ENCODE data around the gene GLOD5.
"Not testable (repeated sequence)": the region's sequence is repeated elsewhere in the genome, so short reads cannot be mapped to it uniquely, and the experiment has no call there.

Gene GLOD5

DNA sequence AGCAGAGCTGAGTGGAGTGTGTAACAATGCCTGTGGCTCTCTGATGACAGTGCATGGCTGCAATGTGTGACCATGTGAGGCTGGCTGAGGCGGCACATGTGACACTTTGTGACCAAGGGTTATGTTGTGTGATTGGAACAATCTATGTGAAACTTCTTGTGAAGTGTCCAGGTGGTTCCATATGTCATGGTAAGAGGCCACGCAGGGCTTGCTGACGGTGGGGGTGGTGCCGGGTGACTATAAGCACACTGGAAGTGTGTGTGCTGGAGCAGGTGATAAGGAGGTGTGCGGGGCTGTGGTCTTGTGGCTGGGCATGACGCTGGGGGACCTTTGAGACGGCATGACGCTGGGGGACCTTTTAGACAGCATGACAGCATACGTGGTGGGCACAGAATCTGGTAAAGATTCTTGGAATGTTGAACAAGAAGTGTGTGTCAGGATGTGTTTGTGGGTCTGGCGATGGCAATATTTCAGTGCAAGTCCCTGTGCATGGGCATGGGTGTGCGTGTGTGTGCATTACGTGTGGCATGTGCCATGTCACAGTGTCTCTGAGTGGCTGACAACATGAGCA, 32.9 kb downstream of the GLOD5 start:
- no peak for DNase-seq (ENCODE audit: low read depth in 2 of 2)

DNA sequence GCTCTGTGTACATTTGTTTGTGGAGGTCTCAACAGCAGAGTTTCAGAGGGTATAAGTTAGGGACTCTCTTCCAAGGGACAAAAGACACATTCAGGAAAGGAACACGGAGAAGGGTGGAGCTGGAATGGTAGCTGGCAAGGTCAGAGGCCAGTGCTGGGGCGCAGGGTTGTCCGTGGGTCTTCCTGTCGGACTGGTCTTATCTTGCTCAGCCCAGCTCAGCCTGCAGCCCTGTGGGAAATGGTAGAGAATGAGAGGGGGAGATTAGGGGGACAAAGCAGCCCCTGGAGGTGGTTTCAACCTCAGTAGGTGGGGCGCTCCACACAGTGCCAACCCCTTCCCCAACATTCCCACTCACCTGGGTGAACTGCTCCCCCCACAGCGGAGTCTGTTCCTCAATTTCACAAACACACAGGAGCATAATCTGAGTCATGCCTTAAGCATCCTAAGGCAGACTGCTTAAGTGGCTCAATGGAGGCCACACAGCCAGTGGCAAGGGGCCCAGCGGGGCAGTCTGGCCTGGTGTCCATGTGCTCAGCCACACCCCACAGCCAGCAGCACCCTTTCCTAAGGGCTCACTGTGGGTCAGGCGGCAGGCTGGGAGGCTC, 33.5 kb downstream of the GLOD5 start:
- DNase-seq (ENCODE audit: low read depth in 2 of 2), result no peak

GRCh38 chrX:48798318-48798717, 36.8 kb downstream of the GLOD5 start:
- DNase-seq (ENCODE audit: low read depth in 2 of 2), result no peak

- DNase-seq (ENCODE audit: low read depth in 2 of 2), result no peak
These were observed 39.2 kb downstream of the GLOD5 start for GRCh38 chrX:48800574-48801279.

- DNase-seq (ENCODE audit: low read depth in 2 of 2), result peak; percentile 86
These were observed 39.9 kb downstream of the GLOD5 start, which contains the start of gene HDAC6 for GRCh38 chrX:48801280-48802088. Gene HDAC6 (plus strand): TSS chrX:48802067. CDS start chrX:48802693, 626 bp downstream.

DNA sequence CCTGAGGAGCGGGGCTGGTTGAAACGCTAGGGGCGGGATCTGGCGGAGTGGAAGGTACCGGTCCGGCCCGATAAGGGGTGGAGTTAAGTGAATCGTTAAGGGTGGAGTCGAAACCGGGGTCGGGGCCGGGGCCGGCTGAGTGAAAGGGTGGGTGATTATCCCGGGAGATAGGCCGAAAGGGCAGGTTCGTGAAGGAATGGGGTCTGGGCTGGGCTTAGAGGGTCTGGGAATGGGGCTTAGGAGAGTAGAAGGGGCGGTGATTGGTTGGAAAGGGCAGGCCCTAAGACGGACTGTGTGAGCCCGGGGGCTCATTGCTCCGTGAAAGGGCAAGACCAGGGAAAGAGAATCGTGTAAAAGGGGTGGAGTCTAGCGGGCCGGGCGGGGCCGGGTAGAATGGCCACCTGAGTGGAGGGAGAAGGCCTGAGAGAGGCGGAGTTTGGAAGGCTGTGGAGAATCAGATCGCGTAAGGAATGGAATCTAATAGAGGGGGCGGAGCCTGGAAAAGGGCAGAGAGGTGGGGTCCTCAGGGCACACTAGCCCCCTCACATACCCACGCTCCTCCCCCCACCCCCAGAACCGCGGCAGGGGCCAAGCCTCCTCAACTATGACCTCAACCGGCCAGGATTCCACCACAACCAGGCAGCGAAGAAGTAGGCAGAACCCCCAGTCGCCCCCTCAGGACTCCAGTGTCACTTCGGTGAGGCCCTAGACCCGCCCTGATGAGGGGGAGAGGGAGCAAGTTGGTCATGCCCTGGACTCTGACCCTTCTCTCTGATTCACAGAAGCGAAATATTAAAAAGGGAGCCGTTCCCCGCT, 40.8 kb downstream of the GLOD5 start:
- DNase-seq (ENCODE audit: low read depth in 2 of 2), result peak; percentile 38 to 58

GRCh38 chrX:48802905-48803200, 41.3 kb downstream of the GLOD5 start:
- DNase-seq (ENCODE audit: low read depth in 2 of 2), result no peak

GRCh38 chrX:48806081-48806480, 44.5 kb downstream of the GLOD5 start:
- no peak for DNase-seq (ENCODE audit: low read depth in 2 of 2)

DNA sequence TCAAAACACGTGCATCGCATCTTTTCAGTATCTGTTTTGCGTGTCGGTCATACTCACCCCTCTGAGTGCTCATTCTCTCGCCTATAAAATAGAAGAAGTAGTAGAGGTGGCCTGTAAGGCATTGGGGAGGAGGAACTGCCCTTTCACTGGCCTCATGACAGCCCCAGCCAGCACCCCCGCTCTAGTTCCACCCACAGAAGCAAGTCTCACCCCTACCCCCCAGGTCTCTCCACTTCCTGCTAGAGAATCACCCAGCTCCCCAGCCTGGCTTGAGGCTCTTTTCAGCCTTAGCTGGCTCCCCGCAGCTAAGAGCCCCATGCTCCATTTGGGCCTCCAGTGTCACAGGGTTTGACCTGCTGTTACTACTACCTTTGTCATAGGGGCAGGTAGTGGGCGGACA, 52.1 kb downstream of the GLOD5 start:
- DNase-seq (ENCODE audit: low read depth in 2 of 2), result no peak

GRCh38 chrX:48814722-48815121, 53.2 kb downstream of the GLOD5 start:
- DNase-seq (ENCODE audit: low read depth in 2 of 2), result no peak

DNA sequence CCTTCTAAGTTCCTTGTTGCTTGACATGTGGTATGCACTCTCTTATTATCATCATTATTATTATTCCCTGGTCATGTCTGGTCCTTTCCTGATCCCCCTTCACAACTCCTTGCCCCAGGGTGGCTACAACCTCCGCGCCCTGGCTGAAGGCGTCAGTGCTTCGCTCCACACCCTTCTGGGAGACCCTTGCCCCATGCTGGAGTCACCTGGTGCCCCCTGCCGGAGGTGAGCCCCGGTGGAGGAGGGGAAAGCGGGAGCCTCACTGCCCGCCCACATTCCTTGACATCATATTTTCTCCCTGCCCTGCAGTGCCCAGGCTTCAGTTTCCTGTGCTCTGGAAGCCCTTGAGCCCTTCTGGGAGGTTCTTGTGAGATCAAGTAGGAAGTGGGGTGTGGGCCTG, 53.7 kb downstream of the GLOD5 start:
- no peak for DNase-seq (ENCODE audit: low read depth in 2 of 2)

GRCh38 chrX:48816014-48816810, 54.7 kb downstream of the GLOD5 start:
- DNase-seq (ENCODE audit: low read depth in 2 of 2), result no peak

GRCh38 chrX:48818098-48818497, 56.6 kb downstream of the GLOD5 start:
- no peak for DNase-seq (ENCODE audit: low read depth in 2 of 2)

DNA sequence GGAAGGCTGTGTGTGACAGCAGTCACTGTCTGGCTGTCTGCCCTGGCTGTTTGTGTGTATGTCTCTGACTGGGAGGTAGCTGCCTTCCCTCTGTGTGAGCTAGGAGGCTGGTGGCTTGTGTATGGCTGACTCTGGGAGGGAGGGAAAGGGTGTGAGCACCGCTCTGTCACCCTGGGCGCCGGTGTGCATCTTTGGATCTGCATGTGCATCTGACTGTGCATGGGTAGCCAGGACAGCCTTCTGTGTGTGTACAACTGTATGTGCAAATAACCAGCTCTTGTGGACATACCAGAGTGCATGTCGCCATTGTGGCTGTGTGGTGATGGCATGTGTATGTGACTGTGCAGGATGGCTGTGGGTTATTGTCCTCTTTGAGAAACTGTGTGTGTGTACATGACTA, 57.3 kb downstream of the GLOD5 start:
- DNase-seq (ENCODE audit: low read depth in 2 of 2), result no peak

- DNase-seq (ENCODE audit: low read depth in 2 of 2), result not testable (repeated sequence)
These were observed 57.8 kb downstream of the GLOD5 start for GRCh38 chrX:48819394-48819793.

- DNase-seq (ENCODE audit: low read depth in 2 of 2), result no peak
These were observed 61.5 kb downstream of the GLOD5 start for GRCh38 chrX:48823053-48823452.

Measured in activated CD4-positive, alpha-beta T cell treated with anti-CD3 and anti-CD28 coated beads for 24 hours (primary cell).